ENCODE data around the gene IMMP2L.
"Not testable (repeated sequence)": the region's sequence is repeated elsewhere in the genome, so short reads cannot be mapped to it uniquely, and the experiment has no call there.

The IMMP2L gene

DNA sequence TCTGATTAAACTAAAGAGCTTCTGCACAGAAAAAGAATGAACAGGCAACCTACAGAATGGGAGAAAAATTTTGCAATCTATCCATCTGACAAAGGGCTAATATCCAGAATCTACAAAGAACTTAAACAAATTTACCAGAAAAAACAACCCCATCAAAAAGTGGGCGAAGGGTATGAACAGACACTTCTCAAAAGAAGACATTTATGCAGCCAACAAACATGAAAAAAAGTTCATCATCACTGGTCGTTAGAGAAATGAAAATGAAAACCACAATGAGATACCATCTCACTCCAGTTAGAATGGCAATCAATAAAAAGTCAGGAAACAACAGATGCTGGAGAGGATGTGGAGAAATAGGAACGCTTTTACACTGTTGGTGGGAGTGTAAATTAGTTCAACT, 273.9 kb downstream of the IMMP2L start:
- H3K4me3 ChIP-seq (ENCODE audit: low read length); H3K36me3 ChIP-seq (ENCODE audit: control insufficient read depth, insufficient read depth, low read length); H3K9ac ChIP-seq (ENCODE audit: low read length); H3K27me3 ChIP-seq (ENCODE audit: control insufficient read depth, insufficient read depth, low read length); H3K4me1 ChIP-seq (ENCODE audit: control insufficient read depth, insufficient read depth, low read length); H3K27ac ChIP-seq (ENCODE audit: low read depth, low read length): not testable (repeated sequence)

DNA sequence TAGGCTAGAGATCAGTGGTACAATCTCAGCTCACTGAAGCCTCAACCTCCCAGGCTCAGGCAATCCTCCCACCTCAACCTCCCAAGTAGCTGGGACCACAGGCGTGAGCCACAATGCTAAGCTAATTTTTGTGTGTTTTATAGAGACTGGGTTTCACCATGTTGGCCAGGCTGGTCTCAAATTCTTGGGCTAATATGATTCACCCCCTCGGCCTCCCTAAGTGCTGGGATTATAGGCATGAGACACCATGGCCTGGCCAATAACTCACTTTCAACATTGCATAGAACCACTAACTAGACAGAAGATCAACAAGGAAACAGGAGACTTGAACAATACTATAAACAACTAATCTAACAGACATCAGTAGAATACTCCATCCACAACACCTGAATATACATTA, 279.7 kb downstream of the IMMP2L start:
- Histone ChIP-seq H3K36me3 (ENCODE audit: control insufficient read depth, insufficient read depth, low read length) (no peaks in the 10 kb centered on the region), H3K27me3 (ENCODE audit: control insufficient read depth, insufficient read depth, low read length) (no peaks in the 10 kb centered on the region), H3K4me3 (ENCODE audit: low read length) (no peak overlapping the region), H3K27ac (ENCODE audit: low read depth, low read length) (no peak overlapping the region), H3K9ac (ENCODE audit: low read length) (no peak overlapping the region), H3K4me1 (ENCODE audit: control insufficient read depth, insufficient read depth, low read length) (no peaks in the 10 kb centered on the region)

DNA sequence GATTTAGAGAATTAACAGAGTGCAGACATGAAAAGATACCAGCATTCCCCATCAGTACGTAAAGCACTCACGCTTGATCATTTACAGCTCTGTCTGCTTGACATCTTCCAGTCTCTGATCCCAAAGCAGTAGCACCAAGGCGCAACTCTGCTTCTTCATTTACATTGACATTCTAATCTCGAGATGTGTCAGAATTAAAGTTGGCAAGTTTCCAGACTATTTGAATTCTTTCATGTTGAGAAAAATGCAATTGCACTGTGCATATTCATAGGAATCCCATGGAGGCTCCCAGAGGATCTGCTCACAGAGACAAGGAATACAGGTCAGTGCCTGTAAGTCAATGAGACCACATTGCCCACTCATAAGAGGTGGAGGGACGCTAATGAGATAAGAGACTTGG, 287.4 kb downstream of the IMMP2L start:
- Histone ChIP-seq H3K9ac (ENCODE audit: low read length) (no peak overlapping the region), H3K4me3 (ENCODE audit: low read length) (no peak overlapping the region), H3K36me3 (ENCODE audit: control insufficient read depth, insufficient read depth, low read length) (no peaks in the 10 kb centered on the region), H3K27me3 (ENCODE audit: control insufficient read depth, insufficient read depth, low read length) (no peaks in the 10 kb centered on the region), H3K27ac (ENCODE audit: low read depth, low read length) (no peak overlapping the region), H3K4me1 (ENCODE audit: control insufficient read depth, insufficient read depth, low read length) (no peaks in the 10 kb centered on the region)

DNA sequence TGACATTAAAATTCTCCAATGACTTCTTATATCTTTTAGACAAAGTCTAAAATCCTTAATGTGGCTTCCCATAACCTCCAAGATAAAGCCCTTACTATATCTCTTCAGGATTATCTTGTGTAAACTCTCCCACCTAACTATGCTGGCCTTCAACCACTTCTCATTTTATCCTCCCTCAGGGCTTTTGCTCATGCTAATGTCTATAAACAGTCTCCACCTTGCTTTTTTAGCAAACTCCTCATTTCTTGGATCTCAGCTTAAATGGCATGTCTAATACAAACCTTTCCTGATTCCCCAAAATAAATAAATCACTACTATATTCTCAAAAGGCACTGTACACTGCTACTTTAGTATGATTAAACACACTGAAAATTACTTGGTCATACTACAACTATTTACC, 290.2 kb downstream of the IMMP2L start:
- H3K27me3 ChIP-seq (ENCODE audit: control insufficient read depth, insufficient read depth, low read length): no peaks in the 10 kb centered on the region
- H3K36me3 ChIP-seq (ENCODE audit: control insufficient read depth, insufficient read depth, low read length): no peaks in the 10 kb centered on the region
- no peak overlapping the region for H3K27ac ChIP-seq (ENCODE audit: low read depth, low read length)
- no peaks in the 10 kb centered on the region for H3K4me1 ChIP-seq (ENCODE audit: control insufficient read depth, insufficient read depth, low read length)
- H3K4me3 ChIP-seq (ENCODE audit: low read length): no peak overlapping the region
- no peak overlapping the region for H3K9ac ChIP-seq (ENCODE audit: low read length)

DNA sequence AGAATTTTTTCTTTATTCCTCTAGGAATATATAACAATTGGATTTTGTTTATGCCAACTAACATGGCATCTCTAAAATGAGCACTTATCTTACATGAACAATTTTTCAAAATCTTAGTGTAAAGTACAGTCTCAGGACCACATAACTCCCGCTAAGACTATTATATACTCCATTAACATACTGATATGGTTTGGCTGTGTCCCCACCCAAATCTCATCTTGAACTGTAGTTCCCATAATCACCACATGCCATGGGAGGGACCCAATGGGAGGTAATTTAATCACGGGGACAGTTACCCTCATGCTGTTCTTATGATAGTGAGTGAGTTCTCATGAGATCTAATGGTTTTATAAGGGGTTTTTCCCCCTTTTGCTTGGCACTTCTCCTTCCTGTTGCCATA, 291.5 kb downstream of the IMMP2L start:
- H3K4me1 ChIP-seq (ENCODE audit: control insufficient read depth, insufficient read depth, low read length); H3K36me3 ChIP-seq (ENCODE audit: control insufficient read depth, insufficient read depth, low read length); H3K27ac ChIP-seq (ENCODE audit: low read depth, low read length); H3K4me3 ChIP-seq (ENCODE audit: low read length); H3K27me3 ChIP-seq (ENCODE audit: control insufficient read depth, insufficient read depth, low read length); H3K9ac ChIP-seq (ENCODE audit: low read length): not testable (repeated sequence)

DNA sequence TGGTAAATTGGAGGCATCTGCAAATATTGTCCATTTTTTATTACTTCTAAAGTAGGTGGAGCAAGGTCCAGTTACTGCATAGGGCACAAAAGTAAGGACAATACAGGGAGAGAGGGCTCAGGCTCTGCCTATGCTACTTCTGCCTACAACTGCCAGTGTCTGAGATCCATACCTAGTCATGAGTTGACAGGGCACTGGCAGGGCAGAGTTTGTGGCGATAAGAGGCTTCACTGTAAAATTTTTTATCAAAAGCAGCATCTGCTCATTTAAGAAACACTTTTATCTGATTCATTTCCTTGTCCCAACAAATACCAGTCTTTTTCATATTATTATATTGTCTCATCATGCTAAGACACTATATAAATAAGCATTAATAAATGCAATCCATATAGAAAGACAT, 293.4 kb downstream of the IMMP2L start:
- Histone ChIP-seq H3K4me3 (ENCODE audit: low read length) (no peak overlapping the region), H3K27ac (ENCODE audit: low read depth, low read length) (no peak overlapping the region), H3K36me3 (ENCODE audit: control insufficient read depth, insufficient read depth, low read length) (no peaks in the 10 kb centered on the region), H3K27me3 (ENCODE audit: control insufficient read depth, insufficient read depth, low read length) (no peaks in the 10 kb centered on the region), H3K4me1 (ENCODE audit: control insufficient read depth, insufficient read depth, low read length) (no peaks in the 10 kb centered on the region), H3K9ac (ENCODE audit: low read length) (no peak overlapping the region)

DNA sequence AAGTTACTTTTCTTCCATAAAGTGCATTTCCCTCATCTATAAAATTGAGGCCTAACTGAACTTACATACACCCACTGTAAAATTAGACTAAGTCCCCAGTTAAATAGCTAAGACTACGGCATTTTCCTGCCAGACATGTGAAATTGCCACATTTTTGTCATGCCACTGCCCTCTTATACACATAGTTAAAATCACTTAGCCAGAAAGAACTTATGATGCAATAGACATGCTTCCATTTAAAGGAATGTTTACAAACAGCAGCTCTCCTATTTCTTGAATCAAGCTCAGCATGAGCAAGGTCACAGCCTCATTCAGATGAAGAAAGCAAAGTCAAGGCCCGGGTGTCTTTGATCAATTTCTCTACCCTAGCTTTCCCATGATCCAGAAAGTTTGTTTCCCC, 295.7 kb downstream of the IMMP2L start:
- Histone ChIP-seq H3K27me3 (ENCODE audit: control insufficient read depth, insufficient read depth, low read length) (no peaks in the 10 kb centered on the region), H3K4me1 (ENCODE audit: control insufficient read depth, insufficient read depth, low read length) (no peaks in the 10 kb centered on the region), H3K27ac (ENCODE audit: low read depth, low read length) (no peak overlapping the region), H3K36me3 (ENCODE audit: control insufficient read depth, insufficient read depth, low read length) (no peaks in the 10 kb centered on the region), H3K9ac (ENCODE audit: low read length) (no peak overlapping the region), H3K4me3 (ENCODE audit: low read length) (no peak overlapping the region)

DNA sequence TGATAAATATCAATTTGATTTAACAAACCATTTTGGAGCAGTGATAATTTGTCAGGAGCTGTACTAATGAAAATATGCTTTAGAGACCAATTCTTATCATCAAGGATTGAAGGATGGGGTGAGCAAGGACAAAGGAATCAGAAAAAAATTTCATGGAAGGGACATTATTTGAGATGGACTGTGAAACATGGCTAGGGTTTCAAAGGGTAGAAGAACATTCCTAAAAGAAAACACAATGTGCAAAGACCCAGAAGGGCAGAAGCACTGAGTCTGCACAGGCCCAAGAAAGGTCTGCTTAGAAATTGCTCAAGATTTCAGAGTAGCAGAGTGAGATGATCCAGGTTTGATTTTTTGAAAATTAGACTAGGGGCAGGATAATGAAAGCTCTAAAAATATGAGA, 296.9 kb downstream of the IMMP2L start:
- Histone ChIP-seq H3K4me1 (ENCODE audit: control insufficient read depth, insufficient read depth, low read length) (no peaks in the 10 kb centered on the region), H3K27me3 (ENCODE audit: control insufficient read depth, insufficient read depth, low read length) (no peaks in the 10 kb centered on the region), H3K36me3 (ENCODE audit: control insufficient read depth, insufficient read depth, low read length) (no peaks in the 10 kb centered on the region), H3K27ac (ENCODE audit: low read depth, low read length) (no peak overlapping the region), H3K9ac (ENCODE audit: low read length) (no peak overlapping the region), H3K4me3 (ENCODE audit: low read length) (no peak overlapping the region)

DNA sequence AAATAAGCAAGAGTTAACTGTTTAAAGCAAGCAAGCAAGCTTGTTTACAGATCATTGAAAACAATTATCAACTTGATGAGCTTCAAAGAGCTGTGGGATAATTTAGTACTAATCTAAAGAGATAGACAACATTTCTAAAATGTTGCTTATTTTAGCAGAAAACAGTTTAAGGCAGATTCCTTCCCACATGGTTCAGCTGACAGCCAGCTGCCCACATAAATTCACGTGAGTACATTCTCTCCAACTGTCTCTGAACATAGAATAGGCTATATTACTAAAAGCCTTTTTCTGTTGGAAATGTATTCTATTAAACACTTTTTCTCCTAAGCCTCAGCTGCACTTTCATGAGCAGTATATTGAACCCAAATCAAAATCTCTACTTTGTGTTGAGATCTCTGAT, 297.3 kb downstream of the IMMP2L start:
- no peaks in the 10 kb centered on the region for H3K36me3 ChIP-seq (ENCODE audit: control insufficient read depth, insufficient read depth, low read length)
- H3K9ac ChIP-seq (ENCODE audit: low read length): no peak overlapping the region
- H3K27ac ChIP-seq (ENCODE audit: low read depth, low read length): no peak overlapping the region
- no peaks in the 10 kb centered on the region for H3K4me1 ChIP-seq (ENCODE audit: control insufficient read depth, insufficient read depth, low read length)
- H3K4me3 ChIP-seq (ENCODE audit: low read length): no peak overlapping the region
- H3K27me3 ChIP-seq (ENCODE audit: control insufficient read depth, insufficient read depth, low read length): no peaks in the 10 kb centered on the region

DNA sequence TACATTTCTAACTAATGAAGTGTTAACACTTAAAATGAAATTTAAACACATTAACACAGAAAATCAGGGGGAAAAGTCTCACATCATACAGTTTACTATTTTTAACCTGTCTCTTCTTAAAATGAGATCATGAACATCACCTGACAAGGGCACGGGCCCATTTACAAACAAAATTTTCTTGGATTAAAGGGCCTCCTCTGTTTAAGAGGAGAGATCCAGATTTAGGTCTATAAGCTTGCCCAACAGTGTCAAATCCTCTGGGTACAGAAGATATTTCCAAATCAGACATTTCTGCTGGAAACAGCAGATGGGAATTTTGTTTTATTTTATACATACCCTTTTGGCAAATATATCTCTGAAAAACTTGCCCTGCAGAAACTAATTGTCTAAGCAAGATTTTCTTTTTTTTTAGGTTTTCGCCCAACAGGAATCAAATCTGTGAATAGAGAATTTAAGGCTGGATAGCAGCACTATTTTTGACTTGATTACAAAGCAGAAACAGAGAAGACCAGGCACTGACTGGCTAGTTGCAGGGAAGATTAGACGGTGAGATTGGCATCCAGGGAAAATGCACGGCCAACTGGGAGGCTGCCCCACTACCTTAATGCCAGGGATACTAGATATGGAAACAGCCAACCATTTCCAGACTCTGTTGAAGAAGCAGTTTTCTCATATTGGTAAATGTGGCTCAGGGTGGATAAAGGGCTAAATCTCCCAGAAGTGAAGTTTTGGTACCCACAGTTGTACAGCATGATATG, 298.0 kb downstream of the IMMP2L start:
- Histone ChIP-seq H3K4me1 (ENCODE audit: control insufficient read depth, insufficient read depth, low read length) (no peaks in the 10 kb centered on the region), H3K4me3 (ENCODE audit: low read length) (no peak overlapping the region), H3K27me3 (ENCODE audit: control insufficient read depth, insufficient read depth, low read length) (no peaks in the 10 kb centered on the region), H3K36me3 (ENCODE audit: control insufficient read depth, insufficient read depth, low read length) (no peaks in the 10 kb centered on the region), H3K27ac (ENCODE audit: low read depth, low read length) (no peak overlapping the region), H3K9ac (ENCODE audit: low read length) (no peak overlapping the region)

DNA sequence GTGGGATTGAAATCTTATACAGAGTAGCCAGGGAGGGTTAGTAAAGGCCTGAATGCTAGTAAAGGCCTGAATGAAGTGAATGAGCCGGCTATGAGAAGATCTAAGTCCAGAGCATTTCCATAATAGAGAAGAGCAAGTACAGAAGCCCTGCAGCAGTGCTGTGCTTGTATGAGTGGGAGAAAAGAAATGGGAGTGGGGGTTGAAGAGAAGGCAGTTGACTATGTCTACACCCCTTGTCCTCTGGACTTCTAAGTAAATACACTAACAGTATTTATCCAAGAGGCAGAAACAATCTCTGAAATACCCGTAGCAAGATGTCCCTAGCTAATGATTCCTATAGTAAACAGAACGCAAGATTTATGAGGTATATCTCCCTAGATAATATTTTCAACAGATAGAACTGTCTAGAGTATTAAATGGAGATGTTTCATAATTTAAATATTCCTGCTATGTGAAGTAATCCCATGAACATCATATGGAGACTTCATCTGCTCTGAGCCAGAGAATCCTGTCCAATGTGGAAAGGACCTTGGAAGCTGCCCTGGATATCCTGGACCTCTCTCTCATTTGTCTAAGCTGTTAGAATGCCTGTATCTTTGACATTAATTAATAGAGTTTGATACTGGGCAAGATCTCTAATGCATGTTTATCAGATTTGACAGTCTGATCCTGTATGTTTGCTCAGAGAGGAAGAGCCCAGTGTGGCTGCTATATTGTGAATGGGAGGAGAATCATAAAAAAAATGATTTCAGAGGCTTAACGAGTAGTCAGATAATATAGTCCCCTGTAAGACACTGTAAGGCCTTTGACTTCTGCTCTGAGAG, 299.8 kb downstream of the IMMP2L start:
- H3K27me3 ChIP-seq (ENCODE audit: control insufficient read depth, insufficient read depth, low read length): no peaks in the 10 kb centered on the region
- H3K9ac ChIP-seq (ENCODE audit: low read length): no peak overlapping the region
- H3K4me3 ChIP-seq (ENCODE audit: low read length): no peak overlapping the region
- no peaks in the 10 kb centered on the region for H3K36me3 ChIP-seq (ENCODE audit: control insufficient read depth, insufficient read depth, low read length)
- no peak overlapping the region for H3K27ac ChIP-seq (ENCODE audit: low read depth, low read length)
- H3K4me1 ChIP-seq (ENCODE audit: control insufficient read depth, insufficient read depth, low read length): no peaks in the 10 kb centered on the region

DNA sequence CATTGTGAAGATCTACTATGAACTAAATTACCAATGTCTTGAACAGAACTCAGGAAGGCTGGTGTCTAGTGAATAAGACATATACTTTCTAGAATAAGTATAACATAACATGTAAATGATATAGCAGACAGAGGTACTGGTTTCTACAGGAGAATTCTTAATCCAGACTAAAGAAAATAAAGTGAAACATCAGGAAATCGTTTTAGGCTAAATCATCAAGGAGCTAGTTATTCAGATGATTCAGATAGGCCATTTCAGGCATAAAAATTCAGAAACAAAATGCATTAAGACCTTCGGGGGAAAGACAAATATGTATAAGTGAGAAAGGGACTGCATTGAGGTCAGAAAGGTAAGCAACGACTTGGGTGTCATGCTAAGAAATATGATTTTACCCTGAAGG, 300.8 kb downstream of the IMMP2L start:
- Histone ChIP-seq H3K4me1 (ENCODE audit: control insufficient read depth, insufficient read depth, low read length) (no peaks in the 10 kb centered on the region), H3K27me3 (ENCODE audit: control insufficient read depth, insufficient read depth, low read length) (no peaks in the 10 kb centered on the region), H3K36me3 (ENCODE audit: control insufficient read depth, insufficient read depth, low read length) (no peaks in the 10 kb centered on the region), H3K9ac (ENCODE audit: low read length) (no peak overlapping the region), H3K27ac (ENCODE audit: low read depth, low read length) (no peak overlapping the region), H3K4me3 (ENCODE audit: low read length) (no peak overlapping the region)

DNA sequence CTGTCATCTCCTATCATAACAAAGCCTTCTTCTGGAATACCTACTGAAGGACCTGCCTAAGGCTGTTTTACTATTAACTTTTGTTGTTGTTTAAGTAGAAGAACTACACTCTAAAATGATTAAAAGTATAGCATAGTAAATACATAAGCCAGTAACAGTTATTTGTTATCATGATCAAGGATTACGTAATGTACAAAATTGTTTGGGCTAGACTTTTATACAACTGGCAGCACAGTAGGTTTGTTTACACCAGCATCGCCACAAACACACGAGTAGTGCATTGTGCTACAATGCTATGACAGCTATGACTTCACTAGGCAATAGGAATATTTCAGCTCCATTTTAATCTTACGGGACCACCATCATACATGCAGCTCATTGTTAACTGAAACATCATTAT, 302.3 kb downstream of the IMMP2L start:
- no peaks in the 10 kb centered on the region for H3K4me1 ChIP-seq (ENCODE audit: control insufficient read depth, insufficient read depth, low read length)
- no peak overlapping the region for H3K4me3 ChIP-seq (ENCODE audit: low read length)
- H3K9ac ChIP-seq (ENCODE audit: low read length): no peak overlapping the region
- H3K27ac ChIP-seq (ENCODE audit: low read depth, low read length): no peak overlapping the region
- H3K27me3 ChIP-seq (ENCODE audit: control insufficient read depth, insufficient read depth, low read length): no peaks in the 10 kb centered on the region
- H3K36me3 ChIP-seq (ENCODE audit: control insufficient read depth, insufficient read depth, low read length): no peaks in the 10 kb centered on the region

Measured in rectal smooth muscle tissue (tissue), 1 donor.